Hematopoietic multipotent progenitor cell treated with erythropoietin and hydrocortisone succinate and interleukin-3 and kit ligand, for 17 days (in vitro differentiated cells): ENCODE data around the gene CLINT1.
A peak's percentile ranks its signal among the peaks of the same experiment; 100 is the strongest.

Experiments
- DNase-seq: peaks from one replicate; pipeline ENCODE4 v3.0.0-alpha.2; 2015; ENCODE audit warnings: low spot score

Gene CLINT1

DNA sequence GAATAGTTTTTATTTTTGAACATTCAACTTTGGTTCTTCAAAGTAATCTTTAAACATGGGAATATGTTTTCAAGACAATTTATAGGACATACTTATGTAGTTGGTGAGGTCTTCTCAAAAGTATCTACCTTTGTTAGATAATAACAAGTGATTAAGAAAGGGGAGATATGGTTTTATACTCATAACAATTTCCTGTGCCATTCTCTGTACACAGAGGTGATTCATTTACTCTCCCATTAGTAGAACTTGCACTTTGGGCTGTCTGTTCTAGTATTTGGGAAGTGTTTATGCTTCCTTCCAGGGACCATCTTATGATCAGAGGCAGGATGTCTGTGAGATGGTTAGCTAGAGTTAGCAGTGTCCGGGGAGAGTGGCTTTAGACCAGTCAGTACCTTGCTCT, 100.2 kb downstream of the CLINT1 start:
- no peak for DNase-seq

DNA sequence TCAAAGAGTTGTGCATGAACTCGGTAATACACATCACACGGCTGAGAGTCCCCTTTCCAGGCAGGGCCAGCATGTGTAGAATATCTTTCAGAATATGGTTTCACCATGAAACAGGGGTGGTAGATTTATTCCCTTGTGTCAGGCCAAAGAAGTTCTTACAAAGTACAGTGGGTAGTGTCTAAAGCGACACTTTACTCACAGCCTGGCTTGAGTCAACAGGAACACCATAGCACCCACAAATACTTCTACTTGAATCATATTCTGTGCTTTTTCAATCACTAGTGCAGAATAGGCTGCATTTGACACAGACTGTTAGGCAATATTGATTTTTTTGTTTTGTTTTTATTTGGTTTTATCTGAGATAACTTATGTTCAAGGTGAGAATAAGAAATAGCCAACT, 102.8 kb downstream of the CLINT1 start:
- no peak for DNase-seq

DNA sequence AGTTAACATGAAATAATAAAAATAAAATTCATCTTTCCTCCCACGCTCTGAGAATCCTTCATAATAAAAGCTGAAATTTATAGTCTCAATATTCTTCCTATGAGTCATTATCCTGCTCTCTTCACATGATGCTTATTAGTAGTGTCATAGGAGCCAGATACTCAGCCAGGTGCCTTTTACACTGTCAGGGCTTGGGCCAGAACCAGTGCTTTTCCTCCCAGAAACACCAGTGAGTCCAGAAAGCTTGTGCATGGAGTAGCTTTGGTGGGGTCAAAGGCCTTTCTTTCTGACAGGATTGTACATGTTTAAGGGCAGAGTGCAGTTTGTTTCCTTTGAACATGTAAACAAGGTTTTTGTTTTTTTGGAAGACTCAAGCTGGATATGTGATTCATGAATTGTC, 108.6 kb downstream of the CLINT1 start:
- DNase-seq = no peak

DNA sequence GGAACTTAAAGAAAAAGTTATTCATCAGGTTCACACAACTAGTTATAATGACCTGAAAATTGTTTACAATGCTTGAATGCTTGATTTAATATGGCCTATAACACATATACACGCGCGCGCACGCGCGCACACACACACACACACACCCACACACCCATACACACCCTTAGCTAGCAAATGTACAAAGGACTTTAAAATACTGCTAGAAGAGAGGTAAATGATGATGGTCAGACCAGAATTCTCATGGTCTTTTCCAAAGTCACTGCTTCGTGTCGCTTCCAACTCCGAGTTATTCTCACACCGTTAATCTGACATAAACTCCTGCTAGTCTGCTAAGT, 109.5 kb downstream of the CLINT1 start:
- DNase-seq = no peak

DNA sequence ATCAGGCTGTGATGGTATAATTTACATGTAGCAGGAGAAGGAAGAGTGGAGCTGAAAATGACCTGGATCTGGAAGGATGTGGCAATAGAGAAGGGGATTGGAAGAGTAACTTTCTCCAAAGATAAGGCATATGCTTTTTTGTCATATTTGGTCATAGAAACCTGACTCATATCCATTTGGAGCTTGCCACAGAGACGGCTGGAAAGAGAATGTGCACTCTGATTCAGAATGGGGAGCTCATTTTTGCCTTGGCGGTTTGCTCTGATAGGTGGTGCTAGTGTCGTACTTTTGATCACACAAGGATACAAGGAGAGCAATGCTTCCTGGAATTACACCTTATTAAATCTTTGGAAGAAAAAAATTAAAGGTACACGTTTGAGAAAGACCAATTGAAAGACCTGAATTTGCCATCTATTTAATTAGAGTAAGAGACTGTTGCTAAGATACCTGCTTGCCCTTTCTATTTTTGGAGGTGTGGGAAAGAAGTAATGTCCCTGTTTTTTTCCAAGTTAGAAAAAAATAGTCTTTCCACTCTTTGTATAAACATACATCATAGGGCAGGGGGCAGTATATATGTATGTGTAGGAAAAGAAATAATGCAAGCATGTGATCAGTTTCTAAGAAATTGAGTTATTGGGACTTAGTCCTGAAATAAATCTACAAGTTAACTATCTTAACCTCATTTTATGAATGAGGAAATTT, 110.0 kb downstream of the CLINT1 start:
- DNase-seq = no peak

DNA sequence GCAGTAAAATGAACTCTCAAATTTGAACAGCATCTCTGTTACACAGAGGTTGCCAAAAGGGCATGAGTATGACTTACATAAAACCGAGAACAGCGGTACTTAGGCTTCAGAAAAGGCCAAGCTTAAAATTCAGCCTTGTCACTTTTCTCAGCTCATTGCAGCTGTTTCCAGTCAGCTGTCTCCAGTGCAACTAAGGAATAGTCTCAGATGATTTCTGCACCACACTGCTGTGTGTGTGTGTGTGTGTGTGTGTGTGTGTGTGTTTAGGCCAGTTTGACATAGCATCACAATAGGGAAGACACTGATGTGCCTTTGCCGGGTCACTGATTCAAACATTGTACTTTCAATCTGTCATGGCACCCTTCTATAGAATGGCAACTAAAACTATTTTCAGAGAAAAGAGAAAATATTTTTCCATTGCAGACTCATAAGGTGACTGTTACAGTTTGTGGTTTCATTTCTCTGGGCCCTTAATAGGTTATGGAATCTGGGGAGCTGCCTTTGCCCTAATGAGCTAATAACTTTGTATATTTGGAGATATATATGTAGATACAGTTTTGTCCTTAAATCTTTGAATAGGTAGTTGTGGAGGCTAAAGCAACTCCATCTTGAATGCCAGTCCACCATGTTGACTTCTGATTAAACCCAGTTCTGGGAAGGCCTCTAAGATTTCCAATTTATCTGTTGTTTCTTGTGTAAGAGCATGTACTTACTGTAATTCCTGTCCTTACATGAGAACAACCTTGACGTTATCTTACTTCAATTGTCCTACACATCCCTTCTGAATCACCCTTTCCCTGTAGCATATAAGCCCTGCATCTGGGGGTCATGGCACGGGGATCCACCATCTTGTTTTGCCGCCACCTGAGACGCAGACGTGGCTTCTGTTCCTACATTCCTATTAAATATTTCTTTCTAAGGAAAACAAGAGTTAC, 110.9 kb downstream of the CLINT1 start:
- no peak for DNase-seq

DNA sequence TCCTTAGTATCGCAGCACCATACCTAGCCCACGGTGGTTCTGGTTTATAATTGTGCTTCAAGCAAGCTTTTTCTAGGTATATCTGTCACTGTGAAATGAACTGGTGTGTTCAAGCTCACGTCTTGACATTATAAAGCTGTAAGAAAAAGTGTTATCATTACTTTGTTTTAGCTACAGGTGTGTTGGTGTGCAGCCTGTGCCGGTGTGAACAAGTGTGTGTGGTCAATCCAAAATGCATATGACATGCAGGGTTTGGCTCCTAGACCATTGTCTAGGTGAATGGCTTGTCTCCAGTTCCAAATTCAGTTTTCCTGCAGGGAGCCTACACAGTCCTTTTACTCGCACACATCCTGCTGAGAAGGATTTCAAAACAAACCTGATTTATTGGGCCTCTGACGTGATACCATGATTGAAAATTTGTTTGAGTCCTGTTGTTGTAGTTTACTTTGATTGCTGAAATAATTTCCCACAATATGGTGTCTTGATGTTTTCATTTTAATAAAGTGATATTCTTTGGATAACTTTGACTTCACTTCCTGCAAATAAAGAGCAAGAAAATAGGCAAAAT, 111.7 kb downstream of the CLINT1 start:
- DNase-seq = no peak

DNA sequence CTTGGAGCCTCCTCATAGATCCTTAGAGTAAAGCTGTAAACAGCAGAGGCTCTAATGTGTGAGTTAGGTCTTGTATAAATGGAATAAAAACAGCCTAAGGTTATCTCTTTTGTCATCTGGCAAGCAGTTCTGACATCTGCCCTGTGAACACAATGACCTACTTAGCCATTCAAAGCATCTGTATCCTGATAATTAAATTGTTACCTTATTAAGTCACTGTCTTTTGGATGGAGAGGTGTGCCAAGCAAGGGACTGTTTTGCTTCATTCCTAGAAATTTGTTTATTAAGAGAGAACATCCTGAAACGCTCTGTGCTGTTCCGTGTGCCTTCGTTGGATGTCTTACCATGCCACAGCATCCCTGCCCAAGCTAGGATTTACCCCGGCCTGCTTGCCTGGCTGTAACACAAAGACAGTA, 113.9 kb downstream of the CLINT1 start:
- no peak for DNase-seq

DNA sequence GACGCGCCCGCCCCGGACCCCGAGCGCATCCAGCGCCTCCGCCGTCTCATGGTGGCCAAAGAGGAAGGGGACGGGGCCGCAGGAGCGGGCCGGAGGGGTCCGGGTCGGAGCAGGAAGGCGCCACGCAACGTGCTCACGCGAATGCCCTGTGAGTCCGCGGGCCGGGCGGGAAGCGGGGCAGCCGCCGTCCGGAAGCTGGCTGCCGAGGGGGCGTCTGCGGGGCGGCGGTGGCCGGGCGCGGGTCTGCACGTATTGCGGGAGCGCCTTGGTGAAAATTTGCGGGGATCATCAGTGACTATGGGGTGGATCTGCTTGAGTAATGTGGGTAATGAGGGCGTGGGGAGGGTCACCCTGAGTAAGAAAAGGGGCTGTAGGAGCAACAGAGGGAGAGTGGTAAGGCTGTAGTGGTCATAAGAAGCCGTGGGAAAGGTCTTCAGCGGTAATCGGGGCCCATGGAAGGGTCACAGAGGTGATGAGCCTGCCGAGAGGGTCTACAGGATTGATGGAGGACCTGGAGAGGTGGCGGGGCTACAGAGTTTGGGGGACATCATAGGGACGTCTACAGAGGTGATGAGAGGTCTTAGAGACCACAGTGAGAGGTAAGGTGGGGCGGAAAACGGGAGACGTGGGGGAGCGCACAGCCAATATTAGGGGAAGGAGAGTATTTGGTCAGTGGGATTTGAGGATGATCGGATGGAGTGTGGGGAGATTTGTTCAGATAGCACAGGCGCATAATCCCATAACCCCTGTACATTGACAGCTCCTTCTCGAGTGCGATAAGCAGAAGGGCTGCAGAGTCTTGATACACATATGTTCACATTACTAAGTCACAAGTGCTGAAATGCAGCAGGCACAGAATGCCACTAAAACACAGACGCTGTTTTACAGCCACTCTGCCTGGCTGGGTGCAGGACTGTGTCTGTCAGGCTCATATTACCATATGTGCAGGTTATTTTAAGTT, 114.6 kb downstream of the CLINT1 start:
- DNase-seq = peak; percentile 59

DNA sequence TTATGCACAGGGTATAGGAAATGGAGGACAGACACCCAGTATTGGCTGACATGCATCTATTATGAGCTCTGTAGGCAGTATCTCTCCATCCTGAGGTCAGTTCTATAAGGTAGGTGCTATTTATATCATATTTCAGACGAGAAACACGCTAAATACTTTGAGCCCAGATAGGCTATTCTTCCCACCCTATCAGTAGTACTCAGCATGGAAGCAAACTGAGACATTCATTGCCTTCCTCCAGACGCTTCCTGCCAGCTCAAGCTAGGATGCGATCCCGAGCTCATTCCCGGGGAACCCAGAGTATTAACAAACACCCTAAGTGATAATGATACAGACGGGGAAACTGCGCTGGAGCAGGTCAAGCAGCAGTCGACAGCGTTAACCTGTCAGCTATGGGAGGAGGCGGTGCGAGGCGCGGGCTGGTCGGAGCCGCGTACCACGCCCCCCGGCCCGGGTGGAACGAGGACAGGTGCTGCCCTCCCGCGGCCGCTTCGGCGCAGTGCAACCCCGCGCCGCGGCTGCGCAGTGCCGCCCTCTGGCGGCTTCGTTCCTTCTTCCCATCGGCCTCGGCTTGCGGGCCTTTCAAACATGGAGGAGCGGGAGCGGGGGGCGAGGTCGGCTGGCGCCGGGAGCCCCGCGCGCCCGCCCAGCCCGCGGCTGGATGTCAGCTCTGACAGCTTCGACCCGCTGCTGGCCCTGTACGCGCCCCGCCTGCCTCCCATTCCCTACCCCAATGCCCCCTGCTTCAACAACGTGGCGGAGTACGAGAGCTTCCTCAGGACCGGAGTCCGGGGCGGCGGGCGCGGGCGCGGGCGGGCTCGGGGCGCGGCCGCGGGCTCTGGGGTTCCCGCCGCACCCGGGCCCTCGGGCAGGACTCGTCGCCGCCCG, 115.5 kb downstream of the CLINT1 start, which contains the start of gene LSM11:
TSS of gene LSM11 (plus strand) at position 550 of the 888 bp plus-strand sequence. CDS start at position 589, 39 bp downstream.
- peak; percentile 92 for DNase-seq

DNA sequence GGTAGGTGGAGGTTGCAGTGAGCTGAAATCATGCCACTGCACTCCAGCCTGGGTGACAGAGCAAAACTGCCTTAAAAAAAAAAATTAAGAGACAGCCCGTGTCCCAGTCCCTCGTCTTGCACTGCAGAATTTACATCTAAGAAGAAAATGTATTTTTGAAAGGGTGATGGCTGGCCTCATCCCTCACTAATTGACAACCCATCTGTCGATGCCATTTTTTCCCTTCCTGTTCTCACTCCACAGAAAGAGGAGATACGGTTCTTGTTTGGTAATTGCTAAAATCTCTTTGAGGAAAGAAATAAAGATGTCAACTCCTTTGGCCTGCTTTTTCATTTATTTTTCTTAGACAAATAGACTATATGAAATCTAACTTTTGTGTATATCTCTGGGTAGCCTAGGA, 117.8 kb downstream of the CLINT1 start:
- DNase-seq = no peak

DNA sequence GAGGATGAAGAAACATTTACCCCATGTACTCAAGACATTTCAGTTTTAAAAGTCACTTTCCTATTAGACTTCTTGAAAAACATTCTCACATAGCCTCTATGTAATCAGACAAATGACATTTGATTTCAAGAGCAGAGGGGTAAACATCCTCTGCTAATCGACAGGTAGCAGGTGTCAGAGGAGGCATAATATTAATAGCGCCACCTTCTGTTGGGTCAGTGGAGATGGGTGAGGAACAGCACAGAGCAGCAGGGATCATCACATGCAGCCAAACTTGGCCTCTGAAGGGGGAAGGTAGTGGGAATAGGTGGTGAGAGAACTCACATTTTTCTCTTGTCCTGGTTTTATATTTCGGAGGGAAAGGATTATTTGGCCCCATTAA, 118.7 kb downstream of the CLINT1 start:
- DNase-seq = peak; percentile 67

DNA sequence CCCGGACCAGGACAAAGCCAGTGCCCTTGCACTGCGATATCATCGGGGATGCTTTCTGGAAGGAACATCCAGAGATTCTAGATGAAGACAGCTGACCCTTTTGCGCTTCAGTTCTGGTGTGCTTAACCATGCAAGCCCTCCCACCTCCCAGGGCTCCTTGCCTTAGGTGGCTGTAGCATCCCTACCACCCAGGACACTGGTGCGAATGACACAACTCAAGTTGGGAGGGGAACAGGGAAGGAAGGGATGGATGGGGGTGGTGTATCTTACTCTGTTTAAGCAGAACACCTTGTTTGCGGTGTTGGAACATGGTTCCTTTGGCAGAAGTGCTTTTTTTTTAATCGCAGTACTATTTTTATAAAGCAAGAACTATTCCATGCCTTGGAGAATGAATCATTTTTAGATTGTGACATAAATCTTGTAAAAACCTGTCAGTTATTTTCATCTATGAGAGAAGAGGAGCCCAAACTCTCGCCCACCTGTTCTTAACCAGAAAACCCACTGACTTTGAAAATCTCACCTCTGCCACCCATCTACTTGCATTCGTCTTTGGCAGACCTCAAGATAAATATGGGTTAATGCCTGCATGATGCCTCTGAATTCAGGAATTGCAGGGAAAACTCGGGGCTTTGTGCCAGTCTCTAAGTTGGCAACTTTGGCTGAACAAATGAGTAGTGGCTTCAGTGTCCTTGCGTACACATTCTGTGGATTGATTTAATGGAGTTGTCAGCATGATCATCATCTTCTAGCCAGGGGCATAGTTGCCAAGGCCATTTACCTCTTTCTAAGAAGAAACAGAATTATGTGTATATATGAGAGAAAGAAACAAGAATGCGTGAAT, 119.3 kb downstream of the CLINT1 start:
- no peak for DNase-seq

DNA sequence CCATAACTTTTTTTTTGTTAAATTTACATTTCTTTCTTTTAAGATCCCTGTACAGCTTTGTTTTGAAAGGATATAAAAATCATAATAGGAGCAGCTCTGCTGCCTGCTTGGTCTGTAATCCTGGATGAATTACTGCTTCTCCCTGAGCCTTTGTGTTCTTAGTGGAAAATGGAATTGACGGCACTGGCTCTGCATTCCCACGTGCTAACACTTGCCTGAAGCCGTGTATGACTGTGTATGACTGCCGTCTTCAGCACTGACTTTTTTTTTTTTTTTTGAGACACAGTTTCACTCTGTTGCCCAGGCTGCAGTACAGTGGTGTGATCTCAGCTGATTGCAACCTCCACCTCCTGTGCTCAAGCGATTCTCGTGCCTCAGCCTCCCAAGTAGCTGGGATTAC, 123.0 kb downstream of the CLINT1 start:
- no peak for DNase-seq
